ENCODE results near the gene ZKSCAN8. TPM values are rescaled to one million over a fixed set of nuclear protein-coding genes. Genes with fewer than 3 reads are reported as not detected.

The ZKSCAN8 gene
- total RNA-seq, 4 donors from 2014 or later = 7.6 to 23.0 (median 14.2) TPM

DNA sequence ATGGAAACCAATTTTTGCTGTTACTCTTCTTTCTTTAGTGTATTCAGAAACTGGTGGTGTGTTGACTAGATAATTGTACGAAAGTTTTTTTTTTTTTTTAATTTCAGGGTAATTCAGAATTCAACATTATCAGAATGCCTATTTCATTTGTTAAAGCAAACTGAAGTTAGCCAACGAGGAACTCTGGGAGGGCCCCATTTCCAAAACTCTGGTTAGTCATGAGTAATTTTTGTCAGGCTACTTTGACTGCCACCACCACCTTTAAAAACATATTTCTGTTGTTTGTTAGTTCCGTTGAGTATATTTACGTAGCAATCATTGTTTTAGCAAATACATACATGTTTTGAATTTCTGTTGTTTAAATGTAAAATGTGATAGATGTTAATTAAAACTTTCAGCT is 763 bp downstream of the ZKSCAN8 start:
- TF ChIP-seq POLR2AphosphoS5 (IDR thresholded peaks at IDR 0.05) (no peak), POLR2A (IDR thresholded peaks at IDR 0.05) (no peak), CTCF (IDR thresholded peaks at IDR 0.05) (no peak), EP300 (IDR thresholded peaks at IDR 0.05) (no peak)
- Histone ChIP-seq H3K4me3 (peak overlapping the region; percentile 77), H3K27ac (no peak overlapping the region), H3K36me3 (peaks cover 4% of the 10 kb centered on the region), H3K9me3 (no peaks in the 10 kb centered on the region), H3K4me1 (peaks cover 22% of the 10 kb centered on the region), H3K27me3 (no peaks in the 10 kb centered on the region)
- DNase-seq (ENCODE audit: low spot score in 2 of 2) = no peak
- 17% methylated on average over 4 of the region's 4 CpGs for WGBS

DNA sequence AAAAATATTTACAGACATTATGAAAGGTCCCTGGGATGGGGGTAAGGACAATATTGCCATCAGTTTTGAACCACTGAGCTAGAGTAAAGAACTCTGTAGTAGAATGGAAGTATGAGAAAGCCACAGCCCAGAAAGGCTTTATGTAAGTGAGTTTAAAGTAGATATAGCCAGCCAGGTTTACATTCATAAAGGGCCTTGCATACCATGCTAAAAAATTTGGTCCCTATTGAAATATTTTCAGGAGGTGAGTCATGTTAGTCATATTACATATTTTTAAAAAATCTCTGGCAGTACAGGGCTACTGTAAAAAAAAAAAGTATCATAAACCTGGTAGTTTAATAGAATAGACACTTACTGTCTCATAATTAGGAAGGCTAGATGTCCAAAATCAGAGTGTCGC is 3.5 kb downstream of the ZKSCAN8 start:
- Histone ChIP-seq H3K9me3 (no peaks in the 10 kb centered on the region), H3K36me3 (peaks cover 28% of the 10 kb centered on the region), H3K27me3 (no peaks in the 10 kb centered on the region), H3K4me3 (no peak overlapping the region), H3K4me1 (peaks cover 12% of the 10 kb centered on the region), H3K27ac (no peak overlapping the region)
- WGBS = 97% methylated on average over 1 of the region's 1 CpG
- TF ChIP-seq EP300 (IDR thresholded peaks at IDR 0.05) (no peak), CTCF (IDR thresholded peaks at IDR 0.05) (no peak), POLR2AphosphoS5 (IDR thresholded peaks at IDR 0.05) (no peak), POLR2A (IDR thresholded peaks at IDR 0.05) (no peak)
- no peak for DNase-seq (ENCODE audit: low spot score in 2 of 2)

- no peak for DNase-seq (ENCODE audit: low spot score in 2 of 2)
- peaks cover 94% of the 10 kb centered on the region for H3K36me3 ChIP-seq
- no peaks in the 10 kb centered on the region for H3K9me3 ChIP-seq
- H3K27me3 ChIP-seq = no peaks in the 10 kb centered on the region
- H3K27ac ChIP-seq = no peak overlapping the region
- H3K4me1 ChIP-seq = no peaks in the 10 kb centered on the region
- WGBS = 99% methylated on average over 2 of the region's 2 CpGs
- TF ChIP-seq POLR2AphosphoS5 (IDR thresholded peaks at IDR 0.05) = no peak
- TF ChIP-seq POLR2A (IDR thresholded peaks at IDR 0.05) = no peak
- no peak for TF ChIP-seq EP300 (IDR thresholded peaks at IDR 0.05)
- no peak for TF ChIP-seq CTCF (IDR thresholded peaks at IDR 0.05)
- H3K4me3 ChIP-seq = no peak overlapping the region
Observed at GRCh38 chr6:28152531-28152930, 10.8 kb downstream of the ZKSCAN8 start.

- H3K4me3 ChIP-seq = no peak overlapping the region
- DNase-seq (ENCODE audit: low spot score in 2 of 2) = no peak
- H3K9me3 ChIP-seq = no peaks in the 10 kb centered on the region
- no peak overlapping the region for H3K27ac ChIP-seq
- 82% methylated on average over 1 of the region's 1 CpG for WGBS
- TF ChIP-seq CTCF (IDR thresholded peaks at IDR 0.05) (no peak), EP300 (IDR thresholded peaks at IDR 0.05) (no peak)
- no peaks in the 10 kb centered on the region for H3K27me3 ChIP-seq
- no peaks in the 10 kb centered on the region for H3K4me1 ChIP-seq
- peaks cover 88% of the 10 kb centered on the region for H3K36me3 ChIP-seq
Observed at GRCh38 chr6:28153546-28153945, 11.9 kb downstream of the ZKSCAN8 start.

DNA sequence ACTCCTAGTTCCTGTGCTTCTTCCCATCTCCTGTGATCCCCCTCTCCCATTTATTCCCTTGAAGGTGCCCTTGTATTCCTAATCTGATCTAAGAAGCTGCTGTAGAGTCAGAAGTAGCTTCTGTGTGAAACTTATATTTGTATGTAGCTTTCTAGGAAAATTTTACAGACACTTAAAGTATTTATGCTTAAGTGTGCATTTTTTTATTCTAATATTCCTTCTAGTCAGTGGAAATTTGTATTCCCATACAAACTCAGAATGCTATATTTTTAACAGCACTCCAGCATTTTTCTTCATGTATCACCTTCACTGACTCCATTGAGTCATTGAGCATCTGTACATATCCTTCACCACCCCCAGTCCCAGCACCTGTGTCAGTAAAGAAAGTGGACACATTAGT is 12.7 kb downstream of the ZKSCAN8 start:
- Histone ChIP-seq H3K36me3 (peaks cover 80% of the 10 kb centered on the region), H3K27me3 (no peaks in the 10 kb centered on the region), H3K4me3 (no peak overlapping the region), H3K27ac (no peak overlapping the region), H3K4me1 (no peaks in the 10 kb centered on the region), H3K9me3 (no peaks in the 10 kb centered on the region)
- TF ChIP-seq EP300 (IDR thresholded peaks at IDR 0.05) = no peak
- TF ChIP-seq POLR2AphosphoS5 (IDR thresholded peaks at IDR 0.05) = no peak
- no peak for TF ChIP-seq POLR2A (IDR thresholded peaks at IDR 0.05)
- no peak for TF ChIP-seq CTCF (IDR thresholded peaks at IDR 0.05)
- DNase-seq (ENCODE audit: low spot score in 2 of 2) = no peak

Data from suprapubic skin (tissue), 4 donors.